Left colon (tissue), 2 donors: ENCODE results near the gene SPCS1. TPM values are rescaled to one million over a fixed set of nuclear protein-coding genes. Genes with fewer than 3 reads are reported as not detected.
"Not testable (repeated sequence)": the region's sequence is repeated elsewhere in the genome, so short reads cannot be mapped to it uniquely, and the experiment has no call there.

ENCODE experiments used
- ATAC-seq: fragments of 200-7000 bp; cut with Tn5 transposase; one replicate; pipeline ENCODE4 v1.9.1; 2020; ENCODE audit warnings: mild to moderate bottlenecking, moderate library complexity
- DNase-seq, 2 donors: peaks; one replicate each; pipeline ENCODE4 v3.0.0-alpha.2; 2020
- intact Hi-C, 2 donors: fragments of 100-400 bp; cut with DNase I in 1 of 2; cut with micrococcal nuclease in 1 of 2; formaldehyde crosslinking; loops; one replicate each; pipeline versions ENCODE4 v1.11.2 to v1.14.0; 2022; cut with DNase I, micrococcal nuclease
- total RNA-seq, 2 donors: library from RNA; stranded (reverse); fragmentation: NEBNext Ultra II Directional; extraction: Animal tissue kit (Norgen Biotek cat#: 25700); gene quantifications; one replicate each; pipeline ENCODE4 v1.2.1, GENCODE V29; 2021
- donor health status: DM: no; HTN: no; CAD: no.
- donor health status: DM: yes; HTN: yes; CAD: no.

The SPCS1 gene
- total RNA-seq, 2 donors from 2014 or later, result 95.4 to 101 TPM

DNA sequence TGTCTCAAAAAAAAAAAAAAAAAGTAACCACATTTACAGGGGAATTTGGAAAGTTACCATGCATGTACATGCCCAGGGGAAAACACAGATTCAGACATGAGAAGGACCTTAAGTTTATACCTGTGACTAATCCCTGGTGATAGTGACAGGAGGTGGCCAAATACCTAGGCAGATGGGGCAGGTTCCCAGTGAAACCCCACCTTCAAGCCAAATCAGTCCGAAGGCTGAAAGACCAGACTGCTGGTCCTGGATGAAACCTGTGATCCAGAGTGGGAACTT lies 15.8 kb downstream of the SPCS1 start:
- intact Hi-C loops, result no loop called here
- DNase-seq (no peak), ATAC-seq (no peak)

DNA sequence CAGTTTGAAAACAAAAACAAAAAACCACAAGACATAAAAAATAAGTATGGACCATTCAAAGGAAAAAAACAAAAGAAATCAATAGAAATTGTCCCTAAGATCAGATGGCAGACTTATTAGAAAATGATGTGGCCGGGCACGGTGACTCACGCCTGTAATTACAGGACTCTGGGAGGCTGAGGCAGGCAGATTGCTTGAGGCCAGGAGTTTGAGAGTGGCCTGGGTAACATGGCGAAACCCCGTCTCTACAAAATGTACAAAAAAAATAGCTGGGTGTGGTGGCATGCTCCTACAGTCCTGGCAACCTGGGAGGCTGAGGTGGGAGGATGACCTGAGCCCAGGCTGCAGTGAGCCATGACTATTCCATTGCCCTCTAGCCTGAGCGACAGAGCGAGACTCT lies 16.6 kb downstream of the SPCS1 start:
- intact Hi-C loops, result no loop called here
- ATAC-seq (no peak), DNase-seq (no peak)

DNA sequence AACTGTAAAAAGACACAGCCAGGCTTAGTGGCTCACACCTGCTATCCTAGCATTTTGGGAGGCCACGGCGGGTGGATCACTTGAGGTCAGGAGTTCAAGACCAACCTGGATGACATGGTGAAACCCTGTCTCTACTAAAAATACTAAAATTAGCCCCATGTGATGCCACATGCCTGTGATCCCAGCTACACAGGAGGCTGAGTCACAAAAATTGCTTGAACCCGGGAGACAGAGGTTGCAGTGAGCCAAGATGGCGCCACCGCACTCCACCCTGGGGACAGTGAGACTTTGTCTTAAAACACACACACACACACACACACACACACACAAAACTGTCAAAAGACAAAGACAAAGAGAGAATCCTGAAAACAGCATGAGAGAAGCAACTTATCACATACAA lies 18.0 kb downstream of the SPCS1 start:
- ATAC-seq (no peak), DNase-seq (no peak)
- intact Hi-C loops, result no loop called here

DNA sequence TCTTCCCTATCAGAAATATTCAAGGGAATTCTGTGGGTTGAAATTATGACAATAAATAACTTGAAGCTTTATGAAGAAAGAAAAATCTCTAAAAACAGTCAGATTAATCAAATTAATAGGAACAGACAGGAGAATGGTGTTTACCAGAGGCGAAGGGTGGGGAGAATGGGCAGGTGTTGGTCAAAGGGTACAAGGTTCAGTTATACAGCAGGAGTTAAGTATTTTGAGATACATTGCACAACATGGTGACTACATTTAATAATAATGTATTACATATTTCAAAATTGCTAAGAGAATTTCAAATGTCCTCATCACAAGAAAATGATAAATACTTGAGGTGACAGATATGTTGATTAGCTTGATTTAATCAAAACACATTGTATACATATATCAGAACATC lies 18.6 kb downstream of the SPCS1 start:
- no peak for DNase-seq
- ATAC-seq, result peak; percentile 79
- intact Hi-C loops, result no loop called here

DNA sequence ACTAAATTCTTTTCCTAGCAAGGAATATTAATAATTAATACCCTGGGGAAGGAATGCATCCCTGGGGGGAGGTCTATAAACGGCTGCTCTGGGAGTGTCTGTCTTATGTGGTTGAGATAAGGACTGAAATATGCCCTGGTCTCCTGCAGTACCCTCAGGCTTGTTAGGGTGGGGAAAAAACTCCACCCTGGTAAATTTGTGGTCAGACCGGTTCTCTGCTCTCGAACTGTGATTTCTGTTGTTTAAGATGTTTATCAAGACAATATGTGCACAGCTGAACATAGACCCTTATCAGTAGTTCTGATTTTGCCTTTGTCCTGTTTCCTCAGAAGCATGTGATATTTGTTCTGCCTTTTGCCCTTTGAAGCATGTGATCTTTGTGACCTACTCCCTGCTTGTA lies 22.8 kb downstream of the SPCS1 start:
- intact Hi-C loops, ATAC-seq, DNase-seq: not testable (repeated sequence)

DNA sequence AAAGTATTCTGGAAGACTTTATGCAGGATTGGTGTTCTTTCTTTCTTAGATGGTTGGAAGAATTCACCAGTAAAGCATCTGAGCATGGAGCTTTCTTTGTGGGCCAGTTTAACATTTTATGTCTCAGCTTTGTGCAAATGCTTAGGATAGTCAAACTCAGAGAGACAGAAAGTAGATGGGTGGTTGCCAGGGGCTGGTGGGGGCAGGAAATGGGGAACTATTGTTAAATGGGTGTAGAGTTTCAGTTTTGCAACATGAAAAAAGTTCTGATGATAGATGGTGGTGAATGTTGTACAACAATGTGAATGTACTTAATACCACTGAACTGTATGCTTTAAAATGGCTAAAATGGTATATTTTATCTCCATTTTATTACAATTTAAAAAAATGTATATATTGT lies 24.8 kb downstream of the SPCS1 start:
- DNase-seq (no peak), ATAC-seq (no peak)
- intact Hi-C loops, result no loop called here

DNA sequence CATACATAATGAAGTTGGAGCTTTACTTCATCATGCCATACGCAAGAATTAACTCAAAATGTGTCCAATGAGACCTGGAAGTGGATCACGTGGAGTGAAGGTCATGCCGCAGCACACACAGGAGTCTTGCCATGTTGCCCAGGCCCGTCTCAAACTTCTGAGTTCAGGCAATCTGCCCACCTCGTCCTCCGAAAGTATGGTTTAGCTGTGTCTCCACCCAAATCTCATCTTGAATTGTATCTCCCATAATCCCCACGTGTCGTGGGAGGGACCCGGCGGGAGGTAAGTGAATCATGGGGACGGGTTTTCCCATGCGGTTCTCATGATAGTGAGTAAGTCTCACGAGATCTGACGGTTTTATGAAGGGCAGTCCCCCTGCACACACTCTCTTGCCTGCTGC lies 25.7 kb downstream of the SPCS1 start:
- ATAC-seq (no peak), DNase-seq (no peak)
- intact Hi-C loops, result no loop called here

DNA sequence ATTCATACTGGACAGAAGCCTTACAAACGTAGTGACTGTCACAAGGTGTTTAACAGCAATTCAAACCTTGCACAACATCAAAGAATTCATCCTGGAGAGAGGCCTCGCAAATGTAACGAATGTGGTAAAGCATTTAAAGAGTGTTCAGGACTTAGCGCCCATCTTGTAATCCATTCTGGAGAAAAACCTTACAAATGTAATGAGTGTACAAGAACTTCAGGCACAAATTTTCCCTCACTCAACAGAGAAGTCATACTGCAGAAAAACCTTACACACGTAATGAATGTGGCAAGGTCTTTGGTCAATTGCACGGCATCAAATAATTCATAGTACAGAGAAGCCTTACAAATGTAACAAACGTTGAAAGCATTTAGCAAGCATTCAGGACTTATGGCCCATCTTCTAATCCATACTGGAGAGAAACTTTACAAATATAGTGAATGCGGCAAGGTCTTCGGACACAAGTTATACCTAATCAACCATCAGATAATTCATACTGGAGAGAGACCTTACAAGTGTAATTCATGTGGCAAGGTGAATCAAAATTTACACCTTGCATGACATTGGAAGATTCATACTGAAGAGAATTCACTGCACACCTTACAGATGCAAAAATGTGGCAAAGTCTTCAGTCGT lies 27.5 kb downstream of the SPCS1 start:
- intact Hi-C loops, result no loop called here
- no peak for DNase-seq
- no peak for ATAC-seq

DNA sequence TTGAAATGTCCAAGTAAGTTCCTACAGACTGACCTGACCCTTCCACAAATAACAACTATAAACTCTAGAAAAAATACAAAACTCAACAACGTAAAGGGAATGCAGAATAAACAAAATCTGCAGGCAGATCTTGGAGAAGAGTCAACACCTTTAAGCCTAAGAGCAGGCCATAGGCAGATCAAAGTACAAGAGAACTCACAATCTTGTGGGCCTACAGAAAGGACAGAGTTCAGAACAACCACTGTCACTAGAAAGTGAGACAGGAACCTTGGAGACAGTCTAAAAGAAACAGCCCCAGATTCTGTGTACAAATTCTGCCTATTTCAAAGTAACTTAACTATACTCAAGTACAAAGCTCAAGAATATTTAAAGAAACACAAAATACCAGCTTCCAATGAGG lies 33.8 kb downstream of the SPCS1 start:
- DNase-seq (no peak), ATAC-seq (peak; percentile 40)
- intact Hi-C loops, result no loop called here

DNA sequence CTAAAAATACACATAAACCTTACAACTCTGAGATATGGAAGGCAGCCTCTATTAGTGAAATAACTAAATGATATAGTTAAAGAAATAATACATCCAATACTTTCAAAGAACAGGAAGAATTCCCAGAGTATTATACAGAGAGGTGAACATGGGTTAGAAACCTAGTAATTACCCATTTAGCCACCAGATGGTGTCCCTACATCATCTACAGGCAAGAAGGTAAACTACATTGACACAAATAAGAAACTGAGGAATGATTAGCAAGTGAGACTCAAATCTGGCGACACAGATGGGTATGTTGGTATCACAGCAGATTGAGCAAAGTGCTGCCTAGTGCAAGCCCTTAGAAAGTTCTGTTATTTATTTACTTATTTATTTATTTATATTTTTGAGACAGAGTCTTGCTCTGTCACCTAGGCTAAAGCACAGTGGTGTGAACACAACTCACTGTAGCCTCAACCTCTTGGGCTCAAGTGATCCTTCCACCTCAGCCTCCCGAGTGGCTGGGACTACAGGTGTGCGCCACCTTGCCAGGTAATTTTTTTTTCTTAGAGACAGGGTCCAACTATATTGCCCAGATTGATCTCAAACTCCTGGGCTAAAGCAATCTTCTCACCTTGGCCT lies 36.6 kb downstream of the SPCS1 start:
- no peak for DNase-seq
- peak; percentile 51 for ATAC-seq
- intact Hi-C loops, result no loop called here

DNA sequence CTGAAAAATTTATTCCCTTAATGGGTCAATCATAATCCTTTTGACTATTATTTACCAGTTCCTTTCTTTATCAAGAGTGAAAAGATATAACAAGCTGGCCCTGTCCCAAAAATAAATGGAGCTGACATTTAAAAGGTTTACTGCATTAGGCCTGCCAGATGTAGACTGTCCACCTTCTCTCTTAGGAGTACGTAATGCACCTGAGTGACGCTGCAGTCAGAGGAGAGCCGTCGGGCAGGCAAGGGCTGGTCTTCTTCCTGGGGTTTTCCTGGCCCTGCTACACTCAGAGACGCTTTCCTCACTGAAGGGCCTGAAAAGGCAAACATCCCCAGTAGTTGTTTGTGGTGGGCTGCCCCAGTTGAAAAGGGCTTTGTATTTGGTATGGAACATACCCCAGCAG lies 37.2 kb downstream of the SPCS1 start:
- intact Hi-C loops, result no loop called here
- DNase-seq (no peak), ATAC-seq (no peak)

DNA sequence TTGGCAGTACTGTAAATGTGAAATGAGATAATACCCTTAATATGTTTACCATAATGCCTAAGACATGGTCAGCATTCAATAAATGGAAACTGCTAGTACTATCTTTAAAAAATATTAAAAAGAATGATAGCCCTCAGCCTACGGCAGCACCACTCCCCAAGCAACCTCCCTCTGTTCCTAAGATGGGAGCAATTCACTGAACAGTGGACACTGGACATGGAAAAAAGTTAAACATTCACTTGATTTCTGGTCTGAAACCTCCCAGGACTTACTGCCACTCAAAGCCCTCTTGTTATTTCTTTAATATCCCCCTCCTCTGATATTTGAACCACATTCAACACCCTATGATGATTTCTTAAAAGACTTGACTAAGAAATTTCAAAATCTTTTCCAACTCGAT lies 37.8 kb downstream of the SPCS1 start:
- intact Hi-C loops, result no loop called here
- DNase-seq (no peak), ATAC-seq (no peak)

DNA sequence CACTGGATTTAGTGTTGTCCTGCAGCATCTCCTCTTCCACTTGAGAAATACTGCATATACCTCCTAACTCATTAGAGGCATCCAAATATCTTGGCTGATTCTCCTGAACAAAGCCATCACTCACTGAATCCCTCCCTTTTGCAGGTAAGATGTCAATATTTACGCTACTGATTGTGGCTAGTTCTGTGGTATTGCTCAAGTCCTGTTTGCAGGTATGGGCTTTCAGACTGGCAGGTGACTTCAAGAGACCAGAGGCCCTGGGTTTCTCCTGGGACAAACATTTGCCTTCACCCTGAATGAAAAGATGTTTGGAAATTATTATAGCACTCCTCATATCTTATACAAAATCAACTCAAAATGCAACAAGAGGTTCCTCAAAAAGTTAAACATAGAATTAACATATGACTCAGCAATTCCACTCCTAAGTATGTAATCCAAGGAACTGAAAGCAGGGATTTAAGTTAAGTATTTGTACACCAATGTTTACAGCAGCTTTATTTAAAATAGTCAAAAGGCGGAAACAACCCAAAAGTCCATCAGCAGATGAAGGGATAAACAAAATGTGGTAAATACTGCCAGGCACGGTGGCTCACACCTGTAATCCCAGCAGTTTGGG lies 46.2 kb downstream of the SPCS1 start:
- DNase-seq (no peak), ATAC-seq (no peak)
- intact Hi-C loops, result no loop called here

DNA sequence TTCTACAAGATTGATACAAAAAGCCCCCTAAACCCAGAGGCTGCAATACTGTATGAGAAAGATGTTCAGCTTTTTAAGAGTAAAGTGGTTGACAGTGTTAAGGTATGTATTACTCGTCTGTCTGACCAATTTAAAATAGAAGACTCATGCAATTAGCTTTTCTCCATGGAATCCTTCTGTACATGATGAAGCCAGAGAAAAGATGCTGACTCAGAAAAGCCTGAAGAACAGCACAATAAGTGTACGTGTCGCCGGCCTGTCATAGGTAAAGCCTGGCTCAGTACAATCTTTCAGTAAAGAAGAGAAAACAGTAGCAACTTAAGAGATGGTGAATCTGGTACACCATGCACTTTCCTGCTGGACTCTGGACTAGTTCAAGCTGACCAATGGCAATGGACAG lies 48.5 kb downstream of the SPCS1 start:
- ATAC-seq (no peak), DNase-seq (no peak)
- intact Hi-C loops, result no loop called here

DNA sequence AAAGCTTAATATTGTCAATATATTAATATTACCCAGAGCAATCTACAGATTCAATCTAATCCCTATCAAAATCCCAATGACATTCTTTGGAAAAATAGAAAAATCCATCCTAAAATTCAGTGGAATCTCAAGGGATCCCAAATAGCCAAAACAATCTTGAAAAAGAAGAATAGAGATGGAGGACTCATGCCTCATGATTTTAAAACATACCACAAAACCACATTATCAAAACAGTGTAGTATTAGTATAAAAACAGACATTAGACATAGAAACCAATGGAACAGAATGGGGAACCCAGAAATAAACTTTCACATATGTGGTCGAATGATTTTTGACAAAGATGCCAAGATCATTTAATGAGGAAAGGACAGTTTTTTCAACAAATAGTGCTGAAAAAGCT lies 50.2 kb downstream of the SPCS1 start:
- intact Hi-C loops, result no loop called here
- ATAC-seq (no peak), DNase-seq (no peak)

Other genes starting within 250 kb of the SPCS1 start
- gene STAB1, start 210.8 kb upstream of the SPCS1 start, total RNA-seq, result 100 to 1,000 TPM in 1 of 2 donors, 10 to 100 TPM in 1; 51.4 to 111 TPM
- gene NT5DC2, start 172.2 kb upstream of the SPCS1 start, total RNA-seq, result 10 to 100 TPM; 14.1 to 15.6 TPM
- 10 to 100 TPM; 11.7 to 17.4 TPM for gene UQCC5, start 169.5 kb upstream of the SPCS1 start, total RNA-seq
- 10 to 100 TPM; 53.0 to 57.0 TPM for gene PBRM1, start 20.2 kb upstream of the SPCS1 start, total RNA-seq
- gene GNL3, start 20.1 kb upstream of the SPCS1 start, total RNA-seq, result 10 to 100 TPM; 40.8 to 56.5 TPM
- 10 to 100 TPM; 27.8 to 29.0 TPM for gene GLT8D1, start 315 bp upstream of the SPCS1 start, total RNA-seq
- 10 to 100 TPM; 20.9 to 25.1 TPM for gene NEK4, start 64.8 kb downstream of the SPCS1 start, total RNA-seq
- gene ITIH1, start 71.5 kb downstream of the SPCS1 start, total RNA-seq, result not detected
- under 1 TPM; 0.34 to 0.46 TPM for gene ITIH3, start 88.7 kb downstream of the SPCS1 start, total RNA-seq
- gene ITIH4, start 124.6 kb downstream of the SPCS1 start, total RNA-seq, result 1 to 10 TPM; 2.7 to 5.5 TPM
- 1 to 10 TPM in 1 of 2 donors, not detected in 1; 2.5 TPM for gene MUSTN1, start 128.9 kb downstream of the SPCS1 start, total RNA-seq
- gene STIMATE, start 191.4 kb downstream of the SPCS1 start, total RNA-seq, result 10 to 100 TPM; 10.0 to 13.6 TPM